HG03342 (cell line): ENCODE results near the gene SPIC.
"Not testable (repeated sequence)": the region's sequence is repeated elsewhere in the genome, so short reads cannot be mapped to it uniquely, and the experiment has no call there.

Source experiments
- ATAC-seq: cut with Tn5 transposase; IDR thresholded peaks from one replicate; pipeline ENCODE4 v1.9.1; 2021; ENCODE audit warnings: mild to moderate bottlenecking, moderate library complexity; ENCODE audit not compliant: unreplicated experiment

Gene SPIC

DNA sequence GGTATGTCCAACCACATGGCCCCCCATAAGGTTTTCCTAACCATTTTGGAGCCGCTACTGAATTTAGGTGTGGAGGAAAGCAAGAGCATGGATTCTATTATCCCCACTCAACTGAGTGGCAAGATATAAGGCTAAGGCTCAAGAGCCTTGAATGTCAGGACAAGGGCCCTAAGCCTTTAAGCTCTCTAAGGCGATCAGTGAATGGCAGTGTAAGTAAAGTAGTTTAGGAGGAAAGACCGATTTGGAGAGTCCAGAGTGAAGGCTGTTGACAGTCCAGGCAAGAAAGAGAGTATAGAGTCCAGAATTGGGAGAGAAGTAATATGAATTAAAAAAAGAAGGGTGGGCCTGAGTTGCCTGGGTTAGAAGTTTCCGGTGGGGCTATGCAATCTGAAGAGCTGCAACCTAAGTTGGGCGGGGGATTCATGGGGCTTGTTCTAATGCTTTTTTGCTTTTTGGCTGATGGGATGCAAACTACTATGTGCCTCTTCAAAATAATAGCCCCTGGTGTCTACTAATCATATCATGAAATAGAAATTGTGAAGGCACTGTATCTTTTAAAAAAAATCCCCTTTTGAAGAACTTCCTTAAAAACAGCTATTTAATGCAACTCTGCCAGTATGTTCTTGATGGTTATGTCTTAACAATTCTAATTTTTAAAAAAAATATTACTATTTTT lies at the start of gene SPIC:
Gene SPIC (plus strand): TSS at position 626 of the 676 bp plus-strand sequence. CDS start 1,569 bp downstream, outside the sequence.
- ATAC-seq = no peak

DNA sequence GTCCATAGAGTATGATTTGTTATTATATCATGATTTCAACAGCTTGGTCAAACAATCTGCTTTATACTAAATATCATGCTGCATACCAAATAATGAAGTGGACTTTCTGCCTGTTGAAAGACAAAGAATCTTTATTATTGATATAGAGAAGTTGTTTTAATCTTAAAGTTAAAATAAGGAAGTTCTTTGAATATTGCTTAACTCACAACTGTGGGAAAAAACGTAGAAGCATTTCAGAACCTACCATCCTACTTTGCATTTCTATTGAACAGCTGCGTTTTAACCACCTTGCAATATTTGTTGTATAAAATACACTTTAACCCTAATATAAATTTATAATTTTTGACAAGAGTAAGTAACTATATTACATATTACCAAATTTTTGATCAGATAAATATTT lies 44.7 kb upstream of the SPIC start:
- no peak for ATAC-seq

DNA sequence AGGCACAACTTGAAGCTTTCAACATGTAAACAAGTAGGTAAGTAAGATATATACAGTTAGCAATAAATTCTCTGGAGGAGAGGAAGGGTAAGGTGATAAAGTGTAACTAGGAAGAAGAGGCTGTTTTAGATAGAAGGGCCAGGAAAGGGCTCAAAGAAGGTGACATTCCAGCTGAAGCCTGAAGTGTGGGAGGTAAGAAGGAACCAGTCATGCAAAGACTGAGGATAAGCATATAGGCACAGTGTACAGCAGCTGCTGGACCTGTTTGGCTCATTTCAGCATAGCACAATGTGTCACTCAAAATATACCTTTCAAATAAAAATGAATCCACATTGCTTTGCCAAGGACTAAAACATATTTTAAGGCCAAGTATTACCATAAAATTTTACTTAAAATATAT lies 39.0 kb upstream of the SPIC start:
- no peak for ATAC-seq

DNA sequence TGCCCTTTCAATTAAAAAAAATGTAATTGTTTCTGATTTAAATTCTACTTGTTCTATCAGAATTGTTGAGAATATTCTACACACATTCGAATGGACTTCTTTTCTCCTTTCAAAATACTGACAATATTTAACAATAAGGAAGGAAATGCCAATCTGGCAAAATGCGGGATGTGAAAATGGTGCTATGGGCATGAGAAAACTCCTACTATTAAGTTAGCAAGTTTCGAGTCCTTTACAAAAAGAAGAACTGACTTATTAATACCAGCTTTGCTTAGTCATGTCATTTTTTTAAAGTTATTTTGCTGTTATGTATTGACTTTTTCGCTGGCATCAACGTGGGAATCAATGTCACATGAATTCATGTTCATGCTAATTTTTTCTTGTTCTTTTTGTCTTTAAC lies 35.9 kb upstream of the SPIC start:
- no peak for ATAC-seq

DNA sequence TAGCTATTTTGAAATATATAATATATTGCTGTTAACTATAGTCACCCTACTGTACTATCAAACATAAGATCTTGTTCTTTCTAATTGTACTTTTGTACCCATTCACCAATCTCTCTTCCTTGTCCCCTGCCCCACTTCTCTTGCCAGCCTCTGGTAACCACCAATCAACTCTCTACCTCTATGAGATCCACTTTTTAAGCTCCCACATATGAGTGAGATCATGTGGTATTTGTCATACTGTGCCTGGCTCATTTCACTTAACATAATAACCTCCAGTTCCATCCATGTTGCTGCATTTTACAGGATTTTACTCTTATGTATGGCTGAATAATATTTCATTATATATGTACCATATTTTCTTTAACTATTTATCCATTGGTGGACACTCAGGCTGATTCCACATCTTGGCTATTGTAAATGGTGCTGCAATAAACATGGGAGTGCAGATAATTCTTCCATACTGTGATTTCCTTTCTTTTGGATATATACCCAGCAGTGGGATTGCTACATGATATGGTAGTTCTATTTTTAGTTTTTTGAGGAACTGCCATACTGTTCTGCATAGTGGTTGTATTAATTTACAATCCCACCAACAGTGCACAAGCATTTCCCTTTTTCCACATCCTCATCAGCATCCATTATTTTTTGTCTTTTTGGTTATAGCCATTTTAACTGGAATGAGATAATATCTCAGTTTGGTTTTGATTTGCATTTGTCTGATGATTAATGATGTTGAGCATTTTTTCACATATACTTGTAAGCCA lies 33.5 kb upstream of the SPIC start:
- no peak for ATAC-seq

DNA sequence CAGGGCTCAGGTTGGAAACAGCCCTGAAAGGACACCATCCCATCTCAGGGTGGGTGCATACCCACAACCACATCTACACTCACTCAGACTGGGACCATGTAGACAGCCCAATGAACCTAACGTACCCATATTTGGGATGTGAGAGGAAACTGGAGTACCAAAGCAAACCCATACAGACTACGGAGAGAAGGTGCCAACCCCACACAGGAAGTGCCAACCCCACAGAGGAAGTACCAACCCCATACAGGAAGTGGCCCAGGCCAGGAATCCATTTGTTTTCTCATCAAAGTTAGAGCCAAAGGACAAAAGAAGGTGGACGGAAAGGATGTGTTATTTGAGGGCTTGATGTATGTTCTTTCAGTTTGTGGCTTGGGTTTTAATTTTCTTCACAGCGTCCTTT lies 19.5 kb upstream of the SPIC start:
- no peak for ATAC-seq

DNA sequence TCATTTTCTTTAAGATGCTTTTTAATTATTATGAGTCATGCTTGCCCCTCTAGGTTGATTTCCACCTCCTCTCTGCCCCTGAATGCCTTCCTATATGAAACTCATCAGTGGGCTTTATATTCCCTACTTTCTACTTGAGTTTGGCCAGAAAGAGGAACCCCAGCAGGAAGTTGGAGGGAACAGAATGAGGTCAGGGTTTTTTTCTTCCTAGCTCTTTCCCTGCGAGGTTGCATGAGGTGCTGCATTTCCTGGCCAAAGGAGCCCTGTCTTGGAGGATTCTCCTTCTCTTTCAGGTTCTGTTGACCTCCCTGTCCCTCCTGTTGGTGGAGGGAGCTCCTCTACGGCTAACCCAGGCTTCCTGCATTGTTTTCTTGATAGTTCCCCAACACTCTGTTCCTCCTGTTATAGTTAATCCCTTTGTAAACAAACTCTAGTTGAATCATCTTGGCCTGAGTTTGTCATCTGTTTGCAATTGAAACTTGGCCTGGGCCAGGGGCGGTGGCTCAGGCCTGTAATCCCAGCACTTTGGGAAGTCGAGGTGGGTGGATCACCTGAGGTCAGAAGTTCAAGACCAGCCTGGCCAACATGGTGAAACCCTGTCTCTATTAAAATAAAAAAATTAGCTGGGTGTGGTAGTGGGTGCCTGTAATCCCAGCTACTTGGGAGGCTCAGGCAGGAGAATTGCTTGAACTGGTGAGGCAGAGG lies 15.3 kb upstream of the SPIC start:
- ATAC-seq = no peak

DNA sequence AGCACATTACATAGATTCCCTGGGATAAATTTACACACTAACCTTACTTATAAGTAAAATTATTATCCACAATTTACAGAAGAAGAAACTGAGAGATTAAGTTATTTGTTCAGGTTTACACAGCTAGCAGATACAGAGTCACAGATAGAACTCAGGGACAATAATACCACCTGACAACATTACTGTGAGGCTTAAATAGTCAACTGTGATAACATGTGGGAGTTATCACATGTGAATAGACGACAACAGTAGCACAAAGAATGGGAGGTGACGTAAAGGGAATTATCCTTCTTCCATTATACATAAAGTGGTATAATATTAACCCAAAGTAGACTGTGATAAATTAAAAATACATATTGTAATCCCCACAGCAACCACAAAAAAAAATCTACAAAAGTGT lies 6.2 kb upstream of the SPIC start:
- no peak for ATAC-seq

DNA sequence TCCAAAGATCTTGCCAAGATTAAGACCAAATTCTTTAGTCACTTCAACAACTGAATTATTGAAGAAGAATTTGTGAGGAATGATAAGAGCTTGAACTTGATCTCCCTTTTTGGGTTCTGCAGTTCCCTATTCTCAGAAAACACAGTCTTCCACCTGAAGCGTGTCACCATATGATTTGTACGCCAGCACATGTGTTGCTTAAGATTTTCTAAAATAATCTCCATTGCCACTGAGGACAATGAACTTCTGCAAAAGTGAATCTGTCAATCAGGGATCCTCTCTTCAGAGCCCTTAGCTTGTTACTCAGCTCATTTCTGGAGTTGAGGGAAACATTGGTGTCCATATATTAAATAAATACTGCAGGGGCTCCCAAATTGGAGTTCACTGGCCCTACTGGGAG lies 4.2 kb upstream of the SPIC start:
- no peak for ATAC-seq

DNA sequence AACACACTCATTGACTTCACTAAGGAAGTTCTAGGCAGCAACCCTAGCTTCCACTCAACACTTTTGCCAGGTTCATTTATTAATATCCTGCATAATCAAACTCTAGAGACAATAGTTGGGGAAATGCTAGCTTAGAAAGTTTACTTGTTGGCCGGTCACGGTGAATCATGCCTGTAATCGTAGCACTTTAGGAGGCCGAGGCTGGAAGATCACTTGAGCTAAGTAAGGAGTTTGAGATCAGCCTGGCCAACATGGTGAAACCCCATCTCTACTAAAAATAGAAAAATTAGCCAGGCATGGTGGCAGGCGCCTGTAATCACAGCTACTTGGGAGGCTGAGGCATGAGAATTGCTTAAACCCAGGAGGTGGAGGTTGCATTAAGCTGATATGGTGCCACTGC lies 3.3 kb upstream of the SPIC start:
- ATAC-seq = not testable (repeated sequence)

DNA sequence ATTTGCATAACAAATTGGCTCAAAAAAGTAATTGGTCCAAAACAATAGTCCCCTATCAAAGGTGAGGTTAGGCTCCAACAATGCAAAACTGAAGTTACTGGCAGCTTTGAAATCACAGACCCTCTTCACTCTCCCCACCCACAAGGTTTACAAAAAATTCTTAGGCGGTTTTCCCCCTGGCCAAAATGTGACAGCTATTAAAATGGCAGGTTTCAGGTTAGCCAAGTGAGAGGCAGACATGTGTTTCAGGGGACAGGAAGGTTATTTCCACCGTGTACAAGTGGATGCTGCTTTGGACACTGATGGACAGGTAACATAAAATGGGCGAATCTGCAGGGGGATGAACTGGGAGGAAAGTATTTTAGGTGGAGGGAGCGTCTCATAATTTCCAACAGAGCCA lies 888 bp upstream of the SPIC start:
- ATAC-seq = no peak

DNA sequence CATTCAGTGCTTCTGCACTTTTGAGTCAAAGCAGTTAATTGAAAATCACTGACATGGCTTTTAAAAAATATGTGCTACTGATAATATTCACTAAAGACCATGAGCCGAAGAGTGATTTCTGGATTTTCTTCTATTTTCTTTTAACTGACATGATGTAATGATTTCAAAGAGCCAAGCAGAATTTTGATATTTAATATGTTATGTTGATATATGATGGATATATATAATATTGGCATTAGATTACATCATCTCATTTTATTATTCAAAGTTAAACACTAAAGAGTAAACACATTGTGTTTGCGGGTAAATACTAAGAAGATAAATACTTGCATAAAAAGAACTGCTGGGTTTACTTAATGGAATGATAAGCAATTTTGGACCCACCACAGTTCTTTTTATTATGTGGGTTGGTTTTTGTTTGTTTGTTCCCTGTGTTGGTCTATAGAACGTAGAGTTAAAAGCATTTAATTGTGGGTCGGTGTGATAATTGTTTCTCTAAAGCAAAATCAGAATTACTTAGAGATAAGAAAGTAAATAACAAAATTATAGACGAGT lies 692 bp downstream of the SPIC start:
- no peak for ATAC-seq

DNA sequence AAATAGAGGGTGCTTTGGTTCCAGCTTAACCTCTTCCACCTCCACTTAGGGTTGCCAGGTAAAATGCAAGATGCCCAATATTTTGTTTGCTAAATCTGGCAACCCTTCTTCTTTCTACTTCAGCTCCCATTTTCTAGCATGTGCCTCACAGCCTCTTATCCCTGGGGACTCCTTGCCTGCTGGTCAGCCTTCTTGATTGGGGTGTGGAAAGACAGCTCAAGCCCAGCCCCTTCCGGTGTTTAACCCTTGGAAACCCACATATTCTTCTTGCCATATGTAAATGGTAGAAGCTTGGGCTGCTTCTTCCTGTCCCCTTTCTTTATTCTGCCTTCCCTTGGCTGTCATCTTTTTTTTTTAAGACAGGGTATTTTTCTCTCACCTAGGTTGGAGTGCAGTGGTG lies 5.7 kb downstream of the SPIC start:
- ATAC-seq = no peak

DNA sequence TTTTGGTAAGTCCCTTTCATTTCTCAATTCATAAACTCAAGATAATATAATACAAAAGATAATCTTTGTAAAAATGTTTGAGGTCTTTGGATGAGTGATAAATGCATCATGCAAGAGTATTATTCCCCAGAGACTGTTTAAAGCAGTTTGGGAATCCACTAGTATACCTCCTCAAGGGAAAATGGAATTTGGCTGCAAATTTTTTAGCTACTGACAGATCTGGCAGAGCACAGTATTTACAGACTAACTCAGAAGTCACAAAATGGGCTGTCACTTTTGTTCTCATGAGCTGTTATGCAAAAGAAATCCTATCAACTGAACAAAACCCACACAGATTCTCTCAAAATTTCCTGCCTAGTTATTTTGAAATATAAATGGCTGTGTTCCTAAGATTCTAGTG lies 9.9 kb downstream of the SPIC start:
- no peak for ATAC-seq

DNA sequence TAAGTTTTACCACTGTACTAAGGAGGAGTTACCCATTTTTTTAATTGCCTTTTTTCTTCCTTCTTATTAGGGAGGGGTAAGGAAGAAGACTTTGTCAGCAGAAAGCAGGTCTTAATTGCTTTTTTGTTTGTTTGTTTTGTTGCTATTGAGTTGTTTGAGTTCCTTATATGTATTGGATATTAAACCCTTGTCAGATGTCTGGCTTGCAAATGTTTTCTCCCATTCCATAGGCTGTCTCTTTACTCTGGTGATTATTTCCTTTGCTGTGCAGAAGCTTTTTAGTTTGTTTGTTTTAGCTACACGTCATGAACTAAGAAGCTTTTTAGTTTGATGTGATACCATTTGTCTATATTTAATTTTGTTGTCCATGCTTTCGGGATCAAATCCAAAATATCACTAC lies 13.3 kb downstream of the SPIC start:
- ATAC-seq = no peak

DNA sequence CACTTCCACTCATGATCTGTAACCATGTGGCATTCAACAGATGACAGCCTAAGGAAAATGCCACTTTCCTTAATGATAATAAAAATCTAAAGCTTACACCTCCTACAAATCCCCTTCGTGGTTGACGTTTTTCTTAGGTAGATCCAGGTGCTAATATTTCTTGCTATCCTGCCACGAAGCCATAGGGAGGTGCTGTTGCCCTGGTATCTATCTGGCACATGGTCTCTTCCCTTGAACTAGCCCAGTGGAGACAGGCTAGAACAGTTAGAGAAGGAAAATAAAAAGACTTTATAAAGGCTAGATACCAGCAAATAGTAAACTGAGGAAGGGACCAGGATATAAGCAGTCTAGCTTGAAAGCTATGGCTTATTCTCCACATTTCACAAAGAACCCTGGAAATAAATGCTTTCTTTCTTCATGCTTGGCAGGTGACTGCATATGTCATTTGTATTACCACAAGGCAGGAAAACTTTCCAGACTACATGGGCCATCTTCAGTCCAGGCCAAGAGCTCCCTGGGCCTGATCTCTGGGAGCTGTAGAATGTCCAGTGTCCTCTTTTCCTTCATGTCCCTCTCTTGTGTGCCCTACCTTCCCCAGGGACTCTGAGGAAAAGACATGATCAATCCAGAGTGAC lies 15.3 kb downstream of the SPIC start:
- ATAC-seq = no peak

DNA sequence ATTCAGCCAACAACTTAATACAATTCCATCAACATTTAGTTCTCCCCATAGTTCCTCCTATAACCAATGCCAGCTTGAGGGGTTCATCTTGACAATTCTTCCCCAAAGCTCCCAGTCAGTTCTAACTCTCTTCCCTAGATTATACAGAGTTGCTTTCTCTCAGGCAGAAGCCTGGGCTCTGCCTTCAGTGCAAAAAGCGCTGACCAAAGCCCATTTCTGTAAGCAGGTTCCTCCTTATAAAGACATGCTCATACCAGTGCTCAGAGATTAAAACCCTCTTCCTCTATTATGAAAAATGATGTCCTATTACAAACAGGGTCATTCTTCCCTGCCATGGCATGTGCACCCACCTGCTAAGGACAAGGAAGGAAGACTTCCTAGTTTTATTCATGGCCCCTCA lies 16.2 kb downstream of the SPIC start:
- ATAC-seq = no peak

DNA sequence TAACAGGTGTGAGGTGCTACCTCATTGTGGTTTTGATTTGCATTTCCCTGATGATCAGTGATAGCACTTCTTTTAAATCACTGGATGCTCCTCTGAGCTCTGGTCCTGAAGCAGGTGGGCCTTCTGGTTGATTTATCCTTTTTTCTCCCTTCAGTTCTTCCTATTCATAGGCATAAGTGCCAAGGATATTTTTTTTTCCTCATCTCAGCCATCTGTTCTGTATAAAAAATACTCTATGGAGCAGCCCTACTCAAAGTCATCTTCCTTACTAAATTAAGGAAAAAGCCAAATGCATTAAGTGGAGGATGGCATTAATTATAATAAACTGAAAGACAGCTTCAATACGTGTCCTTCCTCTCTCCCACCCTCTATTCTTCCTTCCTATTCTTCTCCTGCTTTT lies 18.4 kb downstream of the SPIC start:
- no peak for ATAC-seq

DNA sequence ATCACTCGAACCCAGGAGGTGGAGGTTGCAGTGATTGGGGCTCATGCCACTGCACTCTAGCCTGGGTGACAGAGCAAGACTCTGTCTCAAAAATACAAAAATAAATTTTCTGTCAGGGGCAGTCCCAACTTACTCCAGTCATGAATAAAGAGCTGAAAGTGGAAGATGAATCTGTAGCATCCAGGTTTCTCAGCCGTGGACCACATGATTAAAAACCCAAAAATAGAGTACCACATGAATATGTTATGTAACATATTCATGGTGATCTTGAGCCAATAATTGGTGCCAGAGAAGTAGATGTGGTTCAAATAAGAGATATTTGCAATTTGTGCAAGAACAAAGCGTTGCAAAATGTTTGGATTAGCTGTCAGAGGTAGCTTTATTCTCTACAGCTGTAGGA lies 23.1 kb downstream of the SPIC start:
- no peak for ATAC-seq

DNA sequence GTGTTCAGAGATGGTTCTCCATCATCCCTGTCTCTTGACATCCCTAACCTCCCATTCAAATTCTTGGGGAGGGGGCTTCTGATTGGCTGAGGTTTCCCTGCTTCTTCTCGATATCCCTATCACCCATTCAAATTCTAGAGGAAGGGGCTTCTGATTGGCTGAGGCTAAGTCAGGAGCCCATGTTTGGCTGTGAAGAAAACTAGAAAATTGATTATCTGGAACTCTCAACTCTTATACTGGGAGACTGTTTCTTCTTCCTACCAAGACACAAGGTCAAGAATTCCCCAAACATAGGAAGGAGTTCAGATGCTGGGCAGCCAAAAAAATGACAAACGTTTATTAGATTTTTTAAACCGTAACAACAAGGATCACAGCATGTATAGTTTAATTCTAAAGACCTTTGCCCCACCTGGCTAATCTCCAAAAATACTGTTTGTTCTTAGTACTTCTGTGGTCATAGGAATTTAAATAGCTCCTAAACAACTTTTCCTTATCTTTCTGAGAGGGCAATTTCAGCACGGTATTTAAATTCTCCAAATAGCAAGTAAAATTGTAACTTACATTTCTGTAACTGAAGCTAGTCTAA lies 26.4 kb downstream of the SPIC start:
- ATAC-seq = no peak

DNA sequence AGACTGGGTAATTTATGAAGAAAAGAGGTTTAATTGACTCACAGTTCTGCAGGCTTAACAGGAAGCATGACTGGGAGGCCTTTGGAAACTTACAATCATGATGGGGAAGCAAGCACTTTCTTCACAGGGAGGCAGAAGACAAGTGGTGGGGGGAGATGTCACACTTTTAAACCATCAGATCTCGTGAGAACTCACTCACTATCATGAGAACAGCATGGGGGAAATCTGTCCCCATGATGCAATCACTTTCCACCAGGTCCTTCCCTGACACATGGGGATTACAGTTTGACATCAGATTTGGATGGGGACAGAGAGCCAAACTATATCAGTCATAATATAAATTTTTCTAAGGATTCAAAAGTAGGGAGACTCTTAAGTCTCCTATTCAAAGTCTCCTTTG lies 46.0 kb downstream of the SPIC start:
- ATAC-seq = no peak
